Upper lobe of left lung (tissue), 4 donors: ENCODE data around the gene SURF4.

Experiments
- EP300 ChIP-seq, 4 donors: sonication (generic); formaldehyde crosslinking; IDR thresholded peaks; one replicate each; pipeline ENCODE4 v1.5.1; 2017; ENCODE audit warnings: antibody characterized with exemption in 4 of 4, control low read depth in 2 of 4
- POLR2AphosphoS5 ChIP-seq, 2 donors: sonication (generic); formaldehyde crosslinking; IDR thresholded peaks; one replicate each; pipeline ENCODE4 v1.5.1; 2017; ENCODE audit warnings: antibody characterized with exemption in 2 of 2

- TF ChIP-seq POLR2AphosphoS5 (IDR thresholded peaks at IDR 0.05) (no peak), EP300 (IDR thresholded peaks at IDR 0.05) (no peak)
Measured at GRCh38 chr9:133389025-133389557, 13.2 kb upstream of the SURF4 start.
